ENCODE data around the gene PPP1R16B.

DNA sequence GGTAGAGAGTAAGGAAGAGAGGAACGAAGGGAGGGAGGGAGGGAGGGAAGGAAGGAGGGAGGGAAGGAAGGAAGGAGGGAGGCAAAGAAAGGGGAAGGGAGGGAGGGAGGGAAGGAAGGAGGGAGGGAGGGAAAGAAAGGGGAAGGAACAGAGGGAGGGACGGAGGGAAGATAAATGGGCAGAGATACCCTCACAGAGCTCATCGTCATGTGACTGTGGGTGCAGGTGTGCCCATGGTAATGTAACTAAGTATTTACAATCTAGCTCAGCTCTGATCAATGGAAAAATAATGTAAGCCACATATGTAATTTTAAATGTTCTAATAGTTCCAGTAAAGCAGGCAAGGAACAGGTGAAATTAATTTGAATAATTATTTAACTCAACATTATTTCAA is 66.1 kb downstream of the PPP1R16B start:
- TF ChIP-seq POLR2AphosphoS5 (IDR thresholded peaks at IDR 0.05; ENCODE audit: low read depth, low read length) (no peak), POLR2A (IDR thresholded peaks at IDR 0.05; ENCODE audit: control extremely low read depth in 1 of 2, low read depth in 2 of 2, low read length in 2 of 2) (no peak), SIN3A (conservative IDR thresholded peaks at IDR 0.05 in 1 of 2, IDR thresholded peaks at IDR 0.05 in 1 of 2; ENCODE audit: low read depth in 1 of 2, low read length in 2 of 2) (no peak), JUND (IDR thresholded peaks at IDR 0.05; ENCODE audit: low read length) (no peak), FOSL1 (IDR thresholded peaks at IDR 0.05; ENCODE audit: insufficient read depth, low read depth, low read length) (no peak), CREB1 (IDR thresholded peaks at IDR 0.05) (no peak), TAF1 (IDR thresholded peaks at IDR 0.05; ENCODE audit: low read depth, low read length) (no peak), CHD2 (IDR thresholded peaks at IDR 0.05; ENCODE audit: low read length) (no peak)
- TF ChIP-seq, protein P1, sequence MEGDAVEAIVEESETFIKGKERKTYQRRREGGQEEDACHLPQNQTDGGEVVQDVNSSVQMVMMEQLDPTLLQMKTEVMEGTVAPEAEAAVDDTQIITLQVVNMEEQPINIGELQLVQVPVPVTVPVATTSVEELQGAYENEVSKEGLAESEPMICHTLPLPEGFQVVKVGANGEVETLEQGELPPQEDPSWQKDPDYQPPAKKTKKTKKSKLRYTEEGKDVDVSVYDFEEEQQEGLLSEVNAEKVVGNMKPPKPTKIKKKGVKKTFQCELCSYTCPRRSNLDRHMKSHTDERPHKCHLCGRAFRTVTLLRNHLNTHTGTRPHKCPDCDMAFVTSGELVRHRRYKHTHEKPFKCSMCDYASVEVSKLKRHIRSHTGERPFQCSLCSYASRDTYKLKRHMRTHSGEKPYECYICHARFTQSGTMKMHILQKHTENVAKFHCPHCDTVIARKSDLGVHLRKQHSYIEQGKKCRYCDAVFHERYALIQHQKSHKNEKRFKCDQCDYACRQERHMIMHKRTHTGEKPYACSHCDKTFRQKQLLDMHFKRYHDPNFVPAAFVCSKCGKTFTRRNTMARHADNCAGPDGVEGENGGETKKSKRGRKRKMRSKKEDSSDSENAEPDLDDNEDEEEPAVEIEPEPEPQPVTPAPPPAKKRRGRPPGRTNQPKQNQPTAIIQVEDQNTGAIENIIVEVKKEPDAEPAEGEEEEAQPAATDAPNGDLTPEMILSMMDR (IDR thresholded peaks at IDR 0.05; ENCODE audit: control extremely low read depth in 1 of 3, insufficient read depth in 1 of 3, low read depth in 1 of 3, low read length in 3 of 3) = no peak
- TF ChIP-seq, protein P2, sequence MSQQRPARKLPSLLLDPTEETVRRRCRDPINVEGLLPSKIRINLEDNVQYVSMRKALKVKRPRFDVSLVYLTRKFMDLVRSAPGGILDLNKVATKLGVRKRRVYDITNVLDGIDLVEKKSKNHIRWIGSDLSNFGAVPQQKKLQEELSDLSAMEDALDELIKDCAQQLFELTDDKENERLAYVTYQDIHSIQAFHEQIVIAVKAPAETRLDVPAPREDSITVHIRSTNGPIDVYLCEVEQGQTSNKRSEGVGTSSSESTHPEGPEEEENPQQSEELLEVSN (IDR thresholded peaks at IDR 0.05) = no peak
